HG03521 (cell line): ENCODE data around the gene DKK3.

ENCODE experiments used
- ATAC-seq: cut with Tn5 transposase; IDR thresholded peaks from one replicate; pipeline ENCODE4 v1.9.1; 2021; ENCODE audit warnings: mild to moderate bottlenecking, moderate library complexity; ENCODE audit not compliant: unreplicated experiment

Gene DKK3

DNA sequence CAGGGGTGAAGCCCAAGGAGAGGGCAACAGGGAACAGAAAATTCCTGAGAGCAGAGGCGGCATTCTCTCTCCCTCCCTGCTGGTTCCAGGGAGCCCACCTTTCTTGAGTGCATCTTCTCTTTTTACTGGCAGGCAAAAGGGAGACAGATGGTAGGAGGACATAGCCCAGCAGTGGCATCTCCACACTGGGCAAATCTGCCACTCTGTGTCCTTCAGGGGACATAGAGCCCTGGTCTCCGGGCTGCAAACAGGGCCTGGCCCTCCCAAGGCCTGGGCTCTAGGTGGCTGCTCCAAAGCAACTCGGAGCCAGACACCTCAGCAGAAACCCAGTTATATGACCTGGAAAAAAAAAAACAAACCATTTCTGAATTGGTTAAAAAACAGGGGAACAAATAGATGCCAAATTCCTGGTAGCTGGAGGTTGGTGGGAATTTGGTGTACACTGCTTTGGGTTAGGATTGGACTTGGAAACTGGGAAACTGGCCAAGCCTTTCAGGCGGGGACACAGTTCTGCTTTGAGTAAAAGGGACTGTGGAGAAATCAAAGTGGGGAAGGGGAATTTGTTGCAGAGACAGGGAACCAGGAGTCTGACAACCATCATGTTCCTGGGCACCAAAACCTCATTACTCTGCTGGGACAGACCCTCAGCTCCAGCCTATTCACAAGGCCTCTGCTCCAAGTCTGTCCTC is 23.6 kb upstream of the DKK3 start:
- no peak for ATAC-seq

DNA sequence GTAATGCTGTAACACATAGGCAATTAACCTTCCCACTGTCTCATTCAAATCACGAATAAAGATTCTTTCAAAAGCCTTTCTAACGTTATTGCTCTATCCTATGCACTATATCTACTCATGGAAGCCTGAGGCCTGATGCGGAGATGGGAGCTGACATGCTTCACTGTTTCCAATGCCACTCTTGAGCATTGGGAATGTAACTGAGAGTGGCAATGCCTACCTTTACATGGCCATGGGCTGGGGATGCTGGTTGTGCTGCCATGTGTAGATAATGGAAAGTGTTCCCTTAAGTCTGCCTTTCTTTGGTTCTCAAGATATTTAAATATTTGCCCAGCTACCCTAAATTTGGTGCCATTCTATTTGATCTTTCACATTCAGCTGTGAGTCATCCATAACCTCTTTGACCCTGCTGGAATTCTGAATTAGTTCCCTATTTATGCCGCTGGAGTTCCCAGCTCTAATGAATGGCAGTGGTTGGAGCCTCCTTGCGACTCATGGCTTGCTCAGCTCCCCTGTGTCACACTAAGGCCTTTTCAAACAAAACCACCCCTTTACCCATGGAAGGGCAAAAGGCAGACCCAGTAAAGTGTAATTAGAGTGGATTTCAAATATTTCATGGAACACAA is 21.4 kb upstream of the DKK3 start:
- ATAC-seq, result no peak

DNA sequence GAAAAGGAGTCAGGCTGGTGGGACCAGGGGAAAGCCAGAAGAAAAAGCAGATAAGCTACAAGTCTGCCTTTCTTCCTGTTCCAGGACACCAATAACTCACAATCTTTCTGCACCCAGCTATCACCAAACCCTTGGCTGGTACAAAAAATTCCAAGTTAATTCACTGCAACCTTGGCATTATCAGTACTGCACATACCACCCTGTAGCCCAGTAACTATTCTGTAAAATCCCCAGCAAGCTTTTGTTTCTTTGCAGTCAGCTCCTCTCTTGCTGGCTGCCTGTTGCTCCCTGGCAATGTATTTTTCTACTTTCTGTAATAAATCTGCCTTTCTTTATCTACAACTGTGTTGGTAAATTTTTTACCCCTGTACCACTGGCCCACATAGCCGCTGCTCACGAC is 20.7 kb upstream of the DKK3 start:
- ATAC-seq, result no peak

DNA sequence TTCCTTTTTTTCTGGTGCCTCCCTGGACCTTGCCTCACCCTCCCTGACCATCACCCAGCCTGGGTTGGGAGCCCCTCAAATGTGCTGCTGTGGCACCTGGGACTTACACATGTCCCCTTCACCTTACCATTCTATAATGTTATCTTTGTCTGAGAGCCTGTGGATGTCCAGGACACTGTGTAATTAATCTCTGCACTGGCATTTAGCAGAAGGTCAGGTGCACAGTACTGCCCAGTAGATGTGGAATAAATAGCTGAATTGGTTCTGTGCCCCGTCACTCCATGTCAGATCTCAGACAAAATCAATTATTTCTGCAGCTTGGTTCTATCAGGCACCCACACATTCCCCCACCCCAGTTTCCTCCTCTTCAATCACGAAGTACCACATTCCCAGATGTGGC is 19.9 kb upstream of the DKK3 start:
- ATAC-seq, result no peak

DNA sequence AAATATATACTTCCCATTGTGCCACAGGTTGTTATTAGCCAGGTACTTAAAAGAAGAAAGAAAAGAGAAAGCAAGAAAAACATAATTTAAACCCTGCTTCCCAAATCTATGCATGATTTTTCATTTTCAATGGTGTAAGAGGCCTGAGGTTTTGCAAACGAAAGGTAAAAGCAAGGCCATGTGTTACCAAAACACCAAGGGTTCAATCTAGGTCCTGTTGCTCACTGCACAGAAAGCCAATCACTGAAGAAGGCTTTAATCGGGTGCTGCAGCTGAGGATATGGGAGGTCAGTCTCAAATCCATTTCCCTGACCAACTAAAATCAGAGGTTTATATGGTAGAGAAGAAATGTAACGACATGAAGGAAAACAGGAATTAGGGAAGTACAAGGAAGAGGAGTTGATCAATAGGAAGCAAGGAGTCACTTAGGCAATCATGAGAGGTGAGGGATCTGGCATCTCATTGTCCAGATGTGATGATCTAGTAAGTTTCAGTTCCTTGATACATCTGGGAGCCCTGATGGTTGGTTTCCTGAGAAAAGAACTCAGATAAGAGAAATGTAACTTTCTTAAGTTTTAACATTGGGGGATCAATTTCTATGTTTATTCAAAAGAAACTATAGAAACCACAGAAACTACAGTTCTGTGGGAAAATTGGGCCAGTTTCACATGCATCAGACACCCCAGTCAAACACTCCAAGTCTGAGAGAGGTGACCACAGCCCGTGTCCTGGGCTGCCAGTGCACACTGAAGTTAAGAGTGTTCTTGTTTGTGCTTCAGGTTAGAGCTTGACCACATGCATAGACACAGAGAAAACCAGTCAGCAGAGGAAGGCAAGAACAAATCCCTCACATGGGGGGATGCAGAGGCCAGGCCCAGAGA is 18.1 kb upstream of the DKK3 start:
- no peak for ATAC-seq

DNA sequence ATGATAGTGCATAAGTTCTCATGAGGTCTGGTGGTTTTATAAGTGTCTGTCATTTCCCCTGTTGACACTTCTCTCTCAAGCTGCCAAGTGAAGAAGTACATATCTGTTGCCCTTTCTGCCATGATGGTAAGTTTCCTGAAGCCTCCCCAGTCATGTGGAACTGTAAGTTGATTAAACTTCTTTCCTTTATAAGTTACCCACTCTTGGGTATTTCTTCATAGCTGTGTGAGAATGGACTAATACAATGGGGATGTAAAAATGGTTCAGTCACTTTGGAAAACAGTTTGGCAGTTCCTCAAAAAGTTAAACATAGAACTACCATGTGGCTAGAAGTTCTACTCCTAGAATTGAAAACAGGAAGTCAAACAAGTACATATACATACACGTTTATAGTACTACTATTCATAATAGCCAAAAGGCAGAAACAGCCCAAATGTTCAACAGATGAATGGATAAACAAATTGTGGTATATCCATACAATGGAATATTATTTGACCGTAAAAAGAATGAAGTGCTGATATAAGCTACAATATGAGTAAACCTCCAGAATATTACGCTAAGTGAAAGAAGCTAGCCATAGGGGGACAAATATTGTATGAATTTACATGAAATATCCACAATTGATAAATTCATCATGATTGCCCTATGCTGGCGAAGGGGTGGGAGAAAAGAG is 16.0 kb upstream of the DKK3 start:
- no peak for ATAC-seq

DNA sequence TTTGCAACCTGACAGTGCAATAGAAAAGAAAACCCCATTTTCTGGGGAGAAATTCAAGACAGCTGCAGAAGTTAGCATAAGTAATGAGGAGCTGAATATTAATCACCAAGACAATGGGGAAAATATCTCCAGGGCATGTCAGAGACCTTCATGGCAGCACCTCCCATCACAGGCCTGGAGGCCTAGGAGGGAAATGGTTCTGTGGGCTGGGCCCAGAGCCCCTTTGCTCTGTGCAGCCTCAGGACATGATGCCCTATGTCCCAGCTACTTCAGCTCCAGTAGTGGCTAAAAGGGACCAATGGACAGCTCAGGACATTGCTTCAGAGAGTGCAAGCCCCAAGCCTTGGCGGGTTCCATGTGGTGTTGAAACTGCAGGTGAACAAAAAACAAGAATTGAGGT is 14.6 kb upstream of the DKK3 start:
- ATAC-seq, result no peak

DNA sequence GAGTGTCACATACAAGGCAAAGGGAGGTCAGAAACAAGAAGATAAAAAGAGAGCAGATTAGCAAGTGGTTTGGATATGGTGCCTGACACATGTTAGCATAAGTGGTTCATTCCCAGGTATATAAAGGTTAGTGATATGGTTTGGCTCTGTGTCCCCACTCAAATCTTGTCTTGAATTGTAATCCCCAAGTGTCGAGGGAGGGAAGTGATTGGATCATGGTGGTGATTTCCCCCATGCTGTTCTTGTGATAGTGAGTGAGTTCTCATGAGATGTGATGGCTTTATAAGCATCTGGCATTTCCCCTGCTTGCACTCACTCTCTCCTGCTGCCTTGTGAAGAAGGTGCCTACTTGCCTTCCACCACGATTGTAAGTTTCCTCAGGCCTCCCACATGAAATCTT is 12.1 kb upstream of the DKK3 start:
- no peak for ATAC-seq

DNA sequence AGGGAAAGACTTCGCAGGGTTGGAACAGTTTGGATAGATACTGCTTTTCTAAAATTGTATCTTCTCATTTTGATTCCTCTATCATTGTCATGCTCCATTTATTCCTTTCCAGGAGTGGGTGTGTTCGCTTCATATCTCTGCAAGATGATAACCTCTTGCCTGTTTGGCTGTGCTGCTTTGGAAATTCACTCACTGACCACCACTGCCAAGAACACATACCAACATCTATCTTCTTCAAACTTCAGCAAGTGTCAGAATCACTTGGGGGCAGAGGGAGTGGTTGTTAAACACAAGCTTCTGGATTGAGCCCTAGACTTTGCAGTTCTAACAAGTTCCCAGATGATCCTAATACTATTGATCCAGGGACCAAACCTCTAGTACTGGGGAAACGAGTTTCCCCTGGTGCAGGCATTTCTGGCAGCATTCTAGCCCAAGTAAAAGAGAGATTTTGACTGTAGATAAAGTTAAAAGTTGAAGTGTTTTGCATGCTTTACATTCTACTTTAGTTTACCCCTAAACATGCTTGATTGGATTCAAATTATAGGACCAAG is 11.5 kb upstream of the DKK3 start:
- ATAC-seq, result no peak

DNA sequence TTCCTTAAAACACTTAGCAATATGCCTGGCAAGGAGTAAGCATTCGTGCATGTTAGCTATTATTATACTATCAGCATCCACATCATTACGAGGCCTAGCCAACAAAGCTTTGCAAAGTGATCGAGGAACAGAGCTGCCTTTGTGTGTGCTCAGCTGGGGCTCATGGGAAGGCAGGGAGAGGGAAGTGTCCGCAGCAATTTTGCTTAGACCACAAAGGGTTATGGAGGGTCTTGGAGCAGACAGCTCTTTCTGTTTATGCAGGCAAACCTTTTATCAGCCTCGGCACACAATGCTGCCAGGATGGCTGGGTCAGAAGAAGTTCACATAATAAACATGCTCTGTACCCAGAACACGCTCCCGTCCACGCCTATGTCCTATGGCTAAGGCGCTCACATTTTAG is 10.9 kb upstream of the DKK3 start:
- no peak for ATAC-seq

DNA sequence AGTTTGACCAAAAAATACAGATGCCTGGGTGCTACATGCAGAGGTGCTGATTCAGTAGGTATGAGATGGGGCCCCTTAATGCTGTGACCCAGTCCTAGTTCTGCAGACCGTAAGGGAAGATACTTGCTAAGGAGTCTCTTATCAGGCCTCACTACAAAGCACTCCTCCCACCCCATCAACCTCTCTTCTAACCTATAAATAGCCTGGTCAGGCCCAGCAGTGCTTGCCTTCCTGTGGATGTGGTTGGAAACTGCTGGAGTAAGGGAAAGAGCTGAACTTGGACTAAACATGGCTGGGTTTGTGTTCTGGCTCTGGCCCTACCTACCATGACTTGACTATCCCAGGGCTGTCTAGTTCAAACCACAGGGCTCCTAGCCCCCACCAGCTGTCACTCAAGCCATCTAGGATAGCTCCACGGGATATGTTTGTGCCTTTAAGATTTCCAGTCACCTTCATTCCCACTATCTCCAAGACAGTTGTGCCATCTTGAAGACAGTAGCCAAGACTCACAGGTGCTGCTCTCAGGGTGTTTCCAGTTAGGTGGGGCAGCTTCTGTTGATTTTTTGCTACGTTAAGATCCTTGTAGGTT is 9.5 kb upstream of the DKK3 start:
- no peak for ATAC-seq

DNA sequence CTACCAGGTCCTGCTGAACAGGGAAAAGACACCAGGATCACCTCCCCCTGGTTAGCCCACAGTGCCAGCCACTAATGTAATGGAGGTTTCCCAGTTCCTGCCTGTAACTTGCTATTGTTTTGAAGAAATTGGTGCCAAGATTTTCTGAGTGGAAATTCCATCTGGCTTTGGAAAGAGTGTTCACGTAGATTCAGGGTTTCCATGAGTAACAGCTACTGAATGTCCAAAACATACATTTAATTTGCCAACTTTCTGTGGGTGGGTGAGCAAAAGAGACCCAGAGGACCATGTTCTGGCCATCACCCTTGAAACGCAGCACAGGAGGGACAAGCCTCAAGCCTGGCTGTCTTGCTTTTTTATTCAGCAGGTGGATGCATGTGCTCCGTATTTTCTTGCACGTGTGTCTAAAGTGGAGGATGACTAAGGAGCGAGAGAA is 8.8 kb upstream of the DKK3 start:
- no peak for ATAC-seq

DNA sequence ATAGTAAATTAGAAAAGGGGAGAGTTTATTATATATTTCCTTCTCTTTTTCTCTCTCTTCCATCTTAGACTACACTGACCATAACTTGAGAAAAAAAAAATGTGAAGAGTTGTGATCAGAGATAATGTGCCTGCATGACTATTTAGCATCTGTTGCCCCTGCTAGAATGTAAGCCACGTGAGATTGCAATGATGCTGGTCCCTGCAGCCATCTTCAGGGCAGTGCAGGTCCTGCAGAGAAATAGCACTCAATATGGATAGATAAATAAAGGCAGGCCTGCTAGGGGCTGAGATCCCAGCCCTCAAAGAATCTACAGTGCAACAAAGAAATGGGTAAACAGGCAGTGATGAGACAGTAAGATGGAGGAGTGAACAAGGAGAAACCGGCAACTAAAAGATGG is 7.8 kb upstream of the DKK3 start:
- ATAC-seq, result no peak

DNA sequence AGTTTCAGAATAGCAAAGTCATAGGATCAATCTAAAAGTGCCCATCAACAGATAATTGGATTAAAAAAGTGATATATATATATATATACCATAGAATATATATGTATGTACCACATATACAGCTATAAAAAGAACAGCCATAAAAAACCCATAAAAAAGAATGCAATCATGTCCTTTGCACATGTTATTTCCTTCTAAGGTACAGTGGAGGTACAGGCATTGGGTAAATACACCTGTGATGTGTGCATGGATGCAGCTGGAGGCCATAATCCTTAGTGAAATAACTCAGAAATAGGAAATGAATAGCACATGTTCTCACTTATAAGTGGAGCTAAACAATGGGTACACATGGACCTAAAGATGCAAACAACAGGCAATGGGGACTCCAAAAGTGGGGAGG is 7.1 kb upstream of the DKK3 start:
- ATAC-seq, result no peak

DNA sequence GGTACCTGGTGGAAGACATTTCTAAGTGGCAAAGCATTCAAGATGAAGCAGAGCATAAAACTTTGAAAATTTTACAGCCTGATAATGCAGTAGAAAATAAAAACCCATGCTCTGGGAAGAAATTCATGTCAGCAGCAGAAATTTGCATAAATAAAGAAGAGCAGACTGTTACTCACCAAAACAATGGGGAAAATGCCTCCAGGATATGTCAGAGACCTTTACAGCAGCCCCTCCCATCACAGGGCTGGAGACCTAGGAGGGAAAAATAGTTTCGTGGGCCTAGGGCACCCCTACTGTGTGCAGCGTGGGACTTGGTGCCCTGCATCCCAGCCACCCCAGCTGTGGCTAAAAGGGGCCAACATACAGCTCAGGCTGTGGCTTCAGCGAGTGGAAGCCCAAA is 5.4 kb upstream of the DKK3 start:
- ATAC-seq, result no peak

DNA sequence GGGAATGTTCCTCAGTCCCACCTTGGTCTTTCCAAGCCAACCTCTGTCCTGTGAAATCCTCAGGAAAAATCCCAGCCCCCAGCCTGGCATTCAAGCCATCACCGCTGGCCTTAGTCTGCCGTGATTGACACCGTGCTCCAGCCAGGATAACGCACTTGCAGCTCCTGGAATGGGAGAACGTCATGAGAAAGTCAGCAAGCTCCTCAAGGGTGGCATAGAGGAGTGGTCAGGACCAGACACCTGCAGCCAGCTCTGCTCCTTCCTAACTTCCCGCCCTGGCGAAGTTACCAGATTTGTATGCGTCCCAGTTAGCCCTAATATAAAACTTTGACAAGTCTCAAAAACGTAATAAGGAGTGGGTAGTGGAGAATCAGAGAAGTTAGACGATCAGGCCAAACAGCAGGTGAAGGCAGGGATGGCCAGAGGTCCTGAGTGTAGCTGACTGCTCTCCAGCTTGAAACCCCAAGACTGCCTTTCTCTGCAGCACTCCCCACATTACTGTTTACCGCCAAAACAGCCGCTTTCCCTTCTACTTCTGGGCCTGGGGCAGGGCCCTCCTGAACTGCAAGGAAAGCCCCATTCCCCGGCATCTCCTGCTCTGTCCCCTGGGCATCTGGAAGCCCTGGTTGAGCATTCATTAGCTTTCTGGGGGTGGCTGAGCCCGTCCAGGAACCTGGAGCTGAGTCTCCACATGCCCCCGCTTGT is 1.3 kb upstream of the DKK3 start:
- no peak for ATAC-seq

DNA sequence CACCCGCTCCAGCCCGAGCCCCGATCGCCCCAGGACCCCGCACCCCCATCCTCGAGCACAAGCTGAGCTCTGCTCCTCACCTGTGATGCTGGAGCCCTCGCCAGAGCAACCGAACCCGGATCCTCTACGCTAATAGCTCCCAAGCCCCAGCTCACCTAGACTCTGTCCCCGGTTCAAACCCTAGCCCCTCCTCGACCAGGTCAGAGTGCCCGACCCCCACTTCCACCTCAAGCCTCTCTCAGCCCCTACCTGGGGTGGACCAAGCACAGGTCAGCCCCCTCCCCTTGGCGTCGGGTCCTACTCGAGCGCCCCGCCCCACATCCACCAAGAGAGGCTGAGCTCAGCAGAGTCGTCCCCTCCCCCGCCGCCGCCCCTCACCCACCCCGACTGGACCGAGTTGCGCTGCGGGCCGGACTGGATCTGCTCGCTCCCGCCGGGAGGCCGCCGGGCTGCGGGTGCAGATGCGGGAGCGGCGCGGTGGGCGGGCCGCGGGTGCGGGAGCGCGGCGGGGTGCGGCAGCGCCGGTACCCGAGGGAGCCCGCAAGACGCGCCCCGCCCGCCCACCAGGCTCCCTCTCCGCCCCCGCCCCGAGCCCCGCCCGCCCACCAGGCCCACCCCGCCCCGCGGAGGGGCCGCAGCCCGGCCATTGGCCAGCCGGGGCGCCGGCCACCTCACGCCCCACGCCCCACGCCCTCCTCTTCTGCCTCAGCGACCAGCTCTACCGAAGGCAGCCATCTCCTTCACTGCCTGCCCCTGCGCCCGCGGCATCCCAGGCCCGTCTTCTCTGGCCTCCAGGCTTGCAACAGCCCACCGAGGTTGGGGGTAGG is 577 bp upstream of the DKK3 start:
- ATAC-seq, result no peak

DNA sequence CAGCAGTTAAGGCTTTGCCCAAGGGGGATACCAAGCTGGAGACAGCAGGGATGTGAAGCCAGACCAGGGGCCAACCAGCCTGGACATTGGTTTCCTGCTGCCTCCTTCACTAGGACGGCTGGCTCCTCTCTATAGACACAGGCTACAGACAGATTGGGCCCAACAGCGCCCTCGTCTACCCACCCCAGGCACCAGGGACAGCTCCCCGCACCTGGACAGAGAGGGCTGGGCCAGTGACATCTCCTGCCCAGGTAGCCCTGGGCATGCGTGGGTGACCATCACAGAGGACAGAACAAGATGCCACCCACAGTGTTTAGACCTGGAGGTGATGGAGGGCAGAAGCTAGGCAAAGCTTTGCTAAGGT is 1.2 kb downstream of the DKK3 start:
- ATAC-seq, result no peak

DNA sequence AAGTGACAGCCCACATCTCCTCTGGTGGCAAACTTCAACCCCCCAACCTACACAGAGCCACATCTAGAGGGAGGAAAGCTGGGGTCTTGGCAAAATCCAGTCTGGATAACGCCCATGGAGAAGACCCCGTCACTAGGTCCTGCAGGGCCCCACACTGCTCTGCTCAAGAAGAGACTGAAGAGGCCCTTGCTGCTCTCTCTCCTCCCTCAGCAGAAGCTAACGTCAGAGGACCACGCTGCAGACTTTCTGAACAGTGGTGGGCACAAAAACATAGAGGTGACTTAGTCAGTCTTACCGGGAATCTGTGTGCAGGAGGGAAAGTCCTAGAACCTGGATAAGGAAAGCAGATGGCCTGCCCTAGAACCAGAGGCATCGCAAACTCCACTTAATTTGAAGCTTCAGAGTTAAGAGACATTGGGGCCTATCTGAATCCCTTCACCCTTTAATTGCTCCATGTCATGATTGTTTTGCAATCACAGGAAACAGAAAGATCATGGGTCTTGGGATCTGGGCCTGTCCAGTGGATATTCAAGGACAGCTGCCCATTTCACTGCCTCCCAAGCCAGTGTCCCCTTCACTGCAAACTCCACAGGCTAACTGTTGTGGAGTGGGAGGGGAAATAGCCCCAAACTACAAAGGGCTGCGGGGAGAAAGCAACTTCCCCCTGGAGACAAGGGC is 1.7 kb downstream of the DKK3 start:
- no peak for ATAC-seq
